ENCODE measurements around the gene HSPA1L. TPM values are rescaled to one million over a fixed set of nuclear protein-coding genes. Genes with fewer than 3 reads are reported as not detected.
A peak's percentile ranks its signal among the peaks of the same experiment; 100 is the strongest.
"Not testable (repeated sequence)": the region's sequence is repeated elsewhere in the genome, so short reads cannot be mapped to it uniquely, and the experiment has no call there.

Gene HSPA1L
- 1 to 10 TPM; 1.2 to 3.4 (median 1.3) TPM for total RNA-seq
- long read RNA-seq, donor 1, partial matches to known transcripts, result 0 of 4 reads
- long read RNA-seq, donor 1, other reads (novel, unspliced or antisense), result 2 of 4 reads
- long read RNA-seq, donor 2, result 0 reads

DNA sequence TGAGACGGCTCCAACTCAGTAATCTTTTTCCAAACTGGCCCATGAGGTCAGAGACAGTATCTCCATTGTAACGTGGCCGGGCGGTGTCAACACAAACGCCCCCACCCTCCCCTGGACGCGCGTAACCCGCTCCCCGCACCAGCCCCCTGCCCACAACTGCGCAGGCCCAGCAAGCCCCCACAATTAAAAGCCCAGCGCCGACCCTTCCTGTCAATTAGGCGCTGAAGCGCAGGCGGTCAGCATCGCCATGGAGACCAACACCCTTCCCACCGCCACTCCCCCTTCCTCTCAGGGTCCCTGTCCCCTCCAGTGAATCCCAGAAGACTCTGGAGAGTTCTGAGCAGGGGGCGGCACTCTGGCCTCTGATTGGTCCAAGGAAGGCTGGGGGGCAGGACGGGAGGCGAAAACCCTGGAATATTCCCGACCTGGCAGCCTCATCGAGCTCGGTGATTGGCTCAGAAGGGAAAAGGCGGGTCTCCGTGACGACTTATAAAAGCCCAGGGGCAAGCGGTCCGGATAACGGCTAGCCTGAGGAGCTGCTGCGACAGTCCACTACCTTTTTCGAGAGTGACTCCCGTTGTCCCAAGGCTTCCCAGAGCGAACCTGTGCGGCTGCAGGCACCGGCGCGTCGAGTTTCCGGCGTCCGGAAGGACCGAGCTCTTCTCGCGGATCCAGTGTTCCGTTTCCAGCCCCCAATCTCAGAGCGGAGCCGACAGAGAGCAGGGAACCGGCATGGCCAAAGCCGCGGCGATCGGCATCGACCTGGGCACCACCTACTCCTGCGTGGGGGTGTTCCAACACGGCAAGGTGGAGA, at the start of gene HSPA1L, which contains the start of gene HSPA1A:
Gene HSPA1L, minus strand, starts transcription at position 259 of the 814 bp plus-strand sequence. CDS start 3,311 bp downstream, outside the sequence.
Gene HSPA1A, plus strand, starts transcription at position 519 of the 814 bp plus-strand sequence. Its CDS starts 214 bp downstream, at position 733.
- H3K36me3 ChIP-seq (ENCODE audit: low read depth), result no peaks in the 10 kb centered on the region
- no peaks in the 10 kb centered on the region for H3K9me3 ChIP-seq
- TF ChIP-seq CTCF (IDR thresholded peaks at IDR 0.05), result no peak
- intact Hi-C loops (cut with DNase I, micrococcal nuclease), result no loop called here
- peak; percentile 93 to 95 (median 95) for DNase-seq
- peak within 1 kb of the TSS; percentile 0 for H3K4me3 ChIP-seq
- peak; percentile 82 for ATAC-seq
- H3K4me1 ChIP-seq (ENCODE audit: low read depth), result peaks cover 31% of the 10 kb centered on the region

GRCh38 chr6:31864818-31865204, 49.7 kb upstream of the HSPA1L start:
- Histone ChIP-seq H3K9me3 (no peaks in the 10 kb centered on the region), H3K4me1 (ENCODE audit: low read depth) (peaks cover 4% of the 10 kb centered on the region), H3K4me3 (no peak overlapping the region), H3K36me3 (ENCODE audit: low read depth) (no peaks in the 10 kb centered on the region)
- intact Hi-C loops (cut with DNase I, micrococcal nuclease), result loop anchor here in 1 of 2 donors (10.0 kb wide), 1 partner anchor 180 kb away; the partner anchor contains the start of gene LY6G5C
- ATAC-seq, result no peak
- no peak for DNase-seq
- TF ChIP-seq CTCF (IDR thresholded peaks at IDR 0.05), result no peak

- intact Hi-C loops (cut with DNase I, micrococcal nuclease), result loop anchor here in 1 of 2 donors (10.0 kb wide), 1 partner anchor 179 kb away; the partner anchor contains the start of gene LY6G5C
- not testable (repeated sequence) for H3K9me3 ChIP-seq; H3K36me3 ChIP-seq (ENCODE audit: low read depth); DNase-seq; H3K4me3 ChIP-seq; H3K4me1 ChIP-seq (ENCODE audit: low read depth); ATAC-seq
Observed at GRCh38 chr6:31864123-31864562, 49.1 kb upstream of the HSPA1L start.

DNA sequence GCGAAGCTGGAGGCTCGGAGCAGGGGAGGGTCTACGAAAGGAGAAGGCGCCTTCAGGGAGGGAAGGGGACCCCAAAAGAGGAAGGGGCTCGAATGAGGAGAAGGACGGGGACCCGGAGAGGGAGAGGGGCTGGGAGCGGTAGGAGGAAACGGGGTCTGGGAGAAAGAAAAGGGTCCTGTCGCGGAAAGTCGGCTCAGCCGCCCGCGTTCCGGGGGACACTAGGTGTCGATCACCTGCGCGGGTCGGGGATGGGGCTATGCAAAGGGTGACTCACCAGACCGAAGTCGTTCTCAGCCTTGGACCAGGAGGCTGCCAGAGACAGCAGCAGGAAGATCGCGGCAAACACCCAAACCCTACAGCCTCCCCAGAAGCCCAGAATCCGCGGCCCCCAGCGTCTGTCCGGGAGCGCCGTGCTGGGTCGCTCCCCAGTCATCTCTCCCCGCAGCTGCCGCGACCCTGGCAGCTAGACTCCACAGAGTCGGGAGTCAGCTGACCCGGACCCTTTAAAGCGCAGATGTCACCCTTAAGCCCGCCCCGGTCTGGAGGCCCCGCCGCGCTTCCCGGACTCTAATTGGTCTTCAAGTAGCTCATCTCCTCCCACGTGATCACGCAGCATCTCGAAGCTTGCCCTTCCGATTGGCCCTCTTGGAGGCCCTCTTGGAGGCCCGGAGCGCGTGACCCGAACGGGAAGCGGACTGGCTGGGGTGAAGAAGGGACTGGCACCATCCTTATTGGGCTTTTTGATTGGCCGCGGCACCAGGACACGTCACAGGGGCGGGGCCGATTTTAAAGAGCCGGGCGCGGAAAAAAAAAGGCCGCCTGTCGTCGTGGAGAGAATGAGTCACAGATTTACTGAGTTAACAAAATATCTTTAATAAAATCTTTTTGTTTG, 47.5 kb upstream of the HSPA1L start, which contains the start of gene NEU1:
Gene NEU1, minus strand, starts transcription at position 478 of the 892 bp plus-strand sequence. Its CDS starts 45 bp downstream, at position 433.
- peak; percentile 97 for ATAC-seq
- intact Hi-C loops (cut with DNase I, micrococcal nuclease), result loop anchor here in 1 of 2 donors (10.0 kb wide), 1 partner anchor 178 kb away; the partner anchor contains the start of gene LY6G5C
- peak within 1 kb of the TSS; percentile 43 for H3K4me3 ChIP-seq
- no peaks in the 10 kb centered on the region for H3K9me3 ChIP-seq
- peak; percentile 98 to 100 (median 99) for DNase-seq
- peaks cover 4% of the 10 kb centered on the region for H3K4me1 ChIP-seq (ENCODE audit: low read depth)
- H3K36me3 ChIP-seq (ENCODE audit: low read depth), result no peaks in the 10 kb centered on the region
- TF ChIP-seq CTCF (IDR thresholded peaks at IDR 0.05), result no peak

DNA sequence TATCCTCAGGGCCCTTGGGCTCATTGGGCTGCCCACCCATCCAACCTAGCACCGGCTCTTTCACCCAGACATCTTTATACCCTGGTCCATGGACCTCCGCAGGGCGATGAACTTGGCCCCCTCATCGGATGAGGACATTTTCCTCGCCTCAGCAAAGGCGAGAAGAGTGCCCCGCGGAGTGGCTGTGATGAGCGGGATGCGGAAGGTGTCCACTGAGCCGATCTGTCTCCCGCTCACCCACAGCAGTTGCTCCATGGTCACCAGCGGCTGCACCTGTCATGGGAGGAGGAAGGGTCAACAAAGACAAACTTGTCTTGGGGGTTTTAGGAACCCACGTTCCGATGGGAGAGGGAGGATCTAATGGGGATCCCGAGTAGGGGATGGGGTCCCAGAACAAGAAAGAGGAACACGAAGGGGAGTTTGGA, 46.8 kb upstream of the HSPA1L start:
- TF ChIP-seq CTCF (IDR thresholded peaks at IDR 0.05), result no peak
- Histone ChIP-seq H3K4me3 (peak overlapping the region; percentile 43), H3K4me1 (ENCODE audit: low read depth) (peaks cover 4% of the 10 kb centered on the region), H3K36me3 (ENCODE audit: low read depth) (no peaks in the 10 kb centered on the region), H3K9me3 (no peaks in the 10 kb centered on the region)
- ATAC-seq (no peak), DNase-seq (no peak)
- intact Hi-C loops (cut with DNase I, micrococcal nuclease), result loop anchor here in 1 of 2 donors (10.0 kb wide), 1 partner anchor 177 kb away; the partner anchor contains the start of gene LY6G5C

All from mucosa of descending colon (tissue), 3 donors.